Panc1 (cell line): ENCODE measurements around the gene AP5Z1. TPM values are rescaled to one million over a fixed set of nuclear protein-coding genes. Genes with fewer than 3 reads are reported as not detected.

Source experiments
- ATAC-seq: fragments of 200-7000 bp; cut with Tn5 transposase; 2 replicates; pipeline ENCODE4 v1.9.1; 2020; ENCODE audit warnings: mild to moderate bottlenecking, moderate library complexity
- BruUV-seq: library from RNA; stranded (reverse); fragments of 400-500 nt; replicated peaks from 2 replicates; lab custom pipeline; 2021; lab: Mats Ljungman, UMichigan
- CTCF ChIA-PET: fragments of 300-600 bp; sonication (Branson Sonifier 250); formaldehyde crosslinking; loops from one replicate; lab custom pipeline; 2022; ENCODE audit warnings: antibody characterized with exemption; lab: Charles Lee
- POLR2A ChIA-PET: fragments of 300-600 bp; sonication (Branson Sonifier 250); formaldehyde crosslinking; loops from one replicate; lab custom pipeline; 2022; ENCODE audit warnings: antibody characterized with exemption; lab: Charles Lee
- DNase-seq: peaks from one replicate; pipeline ENCODE4 v3.0.0-alpha.2; 2010; ENCODE audit warnings: low read depth, low spot score
- H3K27ac ChIP-seq: 2 replicates; pipeline ENCODE4 v1.5.1; 2011; ENCODE audit warnings: mild to moderate bottlenecking, low read length, inconsistent platforms
- H3K27me3 ChIP-seq: fragments of 200-500 bp; sonication (Bioruptor generic); 2 replicates; pipeline ENCODE4 v1.6.0; 2014; ENCODE audit warnings: low read length, inconsistent platforms; ENCODE audit not compliant: control insufficient read depth, insufficient read depth
- H3K36me3 ChIP-seq: fragments of 200-500 bp; sonication (Bioruptor generic); 2 replicates; pipeline ENCODE4 v1.5.1; 2014; ENCODE audit warnings: inconsistent platforms, mild to moderate bottlenecking, low read length, moderate library complexity; ENCODE audit not compliant: control insufficient read depth, insufficient read depth
- H3K4me1 ChIP-seq: 2 replicates; pipeline ENCODE4 v1.5.1; 2011; ENCODE audit warnings: inconsistent platforms, mild to moderate bottlenecking, low read length, moderate library complexity; ENCODE audit not compliant: control insufficient read depth, insufficient read depth
- H3K4me3 ChIP-seq, 2 experiments: 2 replicates each; pipeline ENCODE4 v1.5.1; 2011 to 2012; ENCODE audit warnings: low read depth in 2 of 2, low read length in 2 of 2, mild to moderate bottlenecking in 2 of 2, inconsistent platforms in 1 of 2, moderate library complexity in 1 of 2
- H3K9me3 ChIP-seq: fragments of 200-500 bp; sonication (Bioruptor generic); 2 replicates; pipeline ENCODE4 v1.5.1; 2014; ENCODE audit warnings: low read depth, mild to moderate bottlenecking, inconsistent platforms, low read length, moderate library complexity; ENCODE audit not compliant: control insufficient read depth, insufficient read depth
- CTCF ChIP-seq: fragments of 450-650 bp; IDR thresholded peaks from 2 replicates; pipeline ENCODE4 v1.5.1; 2017; ENCODE audit warnings: mild to moderate bottlenecking
- POLR2AphosphoS5 ChIP-seq: IDR thresholded peaks from 2 replicates; pipeline ENCODE4 v1.6.1; 2012; ENCODE audit warnings: mild to moderate bottlenecking, low read depth, low read length, moderate library complexity
- REST ChIP-seq, 2 experiments: IDR thresholded peaks; 2 replicates each; pipeline ENCODE4 v1.6.1; 2011 to 2012; ENCODE audit warnings: low read depth in 2 of 2, control low read depth in 1 of 2, low read length in 1 of 2, mild to moderate bottlenecking in 1 of 2, moderate library complexity in 1 of 2; ENCODE audit not compliant: insufficient read depth in 1 of 2
- SIN3A ChIP-seq: IDR thresholded peaks from 2 replicates; pipeline ENCODE4 v1.6.1; 2012; ENCODE audit warnings: low read depth, mild to moderate bottlenecking, low read length, moderate library complexity, borderline replicate concordance; ENCODE audit not compliant: insufficient read depth
- TCF7L2 ChIP-seq: IDR thresholded peaks from 2 replicates; pipeline ENCODE4 v1.6.1; 2011; ENCODE audit warnings: mild to moderate bottlenecking, low read depth, low read length, inconsistent platforms
- in situ Hi-C: cut with HindIII; loops from 2 replicates; pipeline ENCODE4 v1.10.0; 2016; ENCODE audit warnings: low sequenced_read_pairs, low pct_unique_long_range_greater_than_20kb
- intact Hi-C: fragments of 100-400 bp; cut with micrococcal nuclease; formaldehyde crosslinking; loops from one replicate; pipeline ENCODE4 v1.10.0; 2022; ENCODE audit not compliant: unreplicated experiment
- total RNA-seq: library from RNA; stranded (reverse); gene quantifications from one replicate; pipeline ENCODE4 v1.2.1, GENCODE V29; 2021; ENCODE audit not compliant: unreplicated experiment

Gene AP5Z1
- total RNA-seq, 1 experiment from 2014 or later = 100.0 TPM

GRCh38 chr7:4768597-4769569, 6.5 kb upstream of the AP5Z1 start:
- H3K4me3 ChIP-seq = no peak overlapping the region
- H3K9me3 ChIP-seq = no peaks in the 10 kb centered on the region
- peaks cover 2% of the 10 kb centered on the region; the same call in 1 of the 2 replicates for H3K36me3 ChIP-seq
- ChIA-PET CTCF (no interaction called here), POLR2A (no interaction called here)
- intact Hi-C loops (no loop called here), in situ Hi-C loops (no loop called here)
- H3K27me3 ChIP-seq = no peaks in the 10 kb centered on the region
- no peak overlapping the region for H3K27ac ChIP-seq
- no peak for DNase-seq
- peaks cover 8% of the 10 kb centered on the region; the same call in 1 of the 2 replicates for H3K4me1 ChIP-seq
- TF ChIP-seq SIN3A (no peak), POLR2AphosphoS5 (no peak), REST (IDR thresholded peaks at IDR 0.05; ENCODE audit: insufficient read depth in 1 of 2, low read depth in 2 of 2, low read length in 1 of 2) (no peak), CTCF (no peak), TCF7L2 (no peak)
- BruUV-seq = no TSS peak
- ATAC-seq = no peak

GRCh38 chr7:4769761-4770160, 5.7 kb upstream of the AP5Z1 start:
- BruUV-seq = TSS peak; percentile 77
- CTCF ChIA-PET = no interaction called here

More at GRCh38 chr7:4769761-4770160, 5.7 kb upstream of the AP5Z1 start:
- in situ Hi-C loops = no loop called here
- DNase-seq (no peak), ATAC-seq (no peak)
- no peaks in the 10 kb centered on the region for H3K9me3 ChIP-seq
- no peak overlapping the region for H3K27ac ChIP-seq
- no peaks in the 10 kb centered on the region for H3K27me3 ChIP-seq
- POLR2A ChIA-PET = interaction anchor here (0.5 kb wide), 1 partner anchor 76 kb away, joined by 9 read pairs; no protein-coding TSS in a partner anchor
- intact Hi-C loops = no loop called here
- peaks cover 17% of the 10 kb centered on the region for H3K4me1 ChIP-seq
- no peak overlapping the region for H3K4me3 ChIP-seq
- TF ChIP-seq CTCF = no peak
- no peak for TF ChIP-seq SIN3A
- no peak for TF ChIP-seq TCF7L2
- H3K36me3 ChIP-seq = peaks cover 2% of the 10 kb centered on the region; the same call in 1 of the 2 replicates
